GM10266 (cell line): Measurements from ENCODE around the gene CNOT10.

ENCODE experiments used
- DNase-seq: peaks from one replicate; pipeline ENCODE4 v3.0.0; 2012; ENCODE audit errors: extremely low spot score
- TF ChIP-seq, protein P1 (sequence below): IDR thresholded peaks from 2 replicates; pipeline ENCODE4 v1.5.1; 2012; ENCODE audit warnings: mild to moderate bottlenecking, low read depth; ENCODE audit not compliant: control insufficient read depth, insufficient read depth; ENCODE audit errors: missing control alignments

The CNOT10 gene

DNA sequence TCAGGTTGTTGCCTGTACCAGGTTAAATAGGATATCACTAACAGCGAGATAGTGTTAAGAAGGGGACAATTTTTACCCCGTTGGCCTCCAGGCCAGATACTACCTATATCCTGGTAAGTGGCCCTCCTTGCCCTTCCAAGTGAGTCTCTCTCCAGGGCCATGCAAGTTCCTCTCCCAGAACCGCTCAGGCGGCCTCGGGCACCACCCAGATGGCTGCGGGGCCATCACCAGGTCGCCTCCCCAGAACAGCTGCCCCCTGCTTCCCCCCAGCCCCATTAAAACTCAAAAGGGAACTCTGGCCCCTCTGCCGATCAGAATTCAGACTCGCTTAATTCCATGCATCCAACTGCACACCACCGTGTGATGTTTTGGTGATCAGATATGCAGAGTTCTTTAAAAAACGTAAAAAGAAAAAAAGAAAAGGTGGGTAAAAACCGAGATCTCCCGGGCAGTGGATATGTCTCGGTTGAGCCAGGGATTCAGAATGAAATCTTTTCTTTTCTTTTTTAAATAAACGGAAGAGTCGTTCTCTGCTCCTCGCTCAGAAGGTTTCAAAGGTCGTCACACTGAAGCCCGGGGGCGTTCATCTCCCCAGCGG, 131.0 kb downstream of the CNOT10 start:
- DNase-seq, result peak; percentile 30
- TF ChIP-seq, protein P1, sequence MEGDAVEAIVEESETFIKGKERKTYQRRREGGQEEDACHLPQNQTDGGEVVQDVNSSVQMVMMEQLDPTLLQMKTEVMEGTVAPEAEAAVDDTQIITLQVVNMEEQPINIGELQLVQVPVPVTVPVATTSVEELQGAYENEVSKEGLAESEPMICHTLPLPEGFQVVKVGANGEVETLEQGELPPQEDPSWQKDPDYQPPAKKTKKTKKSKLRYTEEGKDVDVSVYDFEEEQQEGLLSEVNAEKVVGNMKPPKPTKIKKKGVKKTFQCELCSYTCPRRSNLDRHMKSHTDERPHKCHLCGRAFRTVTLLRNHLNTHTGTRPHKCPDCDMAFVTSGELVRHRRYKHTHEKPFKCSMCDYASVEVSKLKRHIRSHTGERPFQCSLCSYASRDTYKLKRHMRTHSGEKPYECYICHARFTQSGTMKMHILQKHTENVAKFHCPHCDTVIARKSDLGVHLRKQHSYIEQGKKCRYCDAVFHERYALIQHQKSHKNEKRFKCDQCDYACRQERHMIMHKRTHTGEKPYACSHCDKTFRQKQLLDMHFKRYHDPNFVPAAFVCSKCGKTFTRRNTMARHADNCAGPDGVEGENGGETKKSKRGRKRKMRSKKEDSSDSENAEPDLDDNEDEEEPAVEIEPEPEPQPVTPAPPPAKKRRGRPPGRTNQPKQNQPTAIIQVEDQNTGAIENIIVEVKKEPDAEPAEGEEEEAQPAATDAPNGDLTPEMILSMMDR, result no peak

- TF ChIP-seq, protein P1, result no peak
- DNase-seq, result peak; percentile 66
Measured at GRCh38 chr3:32816439-32817256, 131.7 kb downstream of the CNOT10 start.

DNA sequence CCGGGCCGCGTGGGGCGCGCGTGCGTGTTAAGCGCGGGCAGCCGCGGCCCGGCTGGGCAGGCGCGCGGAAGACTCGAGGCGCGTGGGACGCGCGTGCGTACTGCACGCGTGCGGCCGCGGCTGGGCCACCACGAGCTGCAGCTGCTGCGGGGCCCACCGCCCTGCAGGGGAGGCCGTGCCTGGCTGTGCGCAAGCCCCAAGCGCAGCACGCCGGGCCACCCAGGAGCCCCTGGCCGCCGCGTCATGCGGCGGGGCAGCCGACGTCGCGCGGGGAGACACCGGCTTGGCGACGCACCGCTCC, 132.2 kb downstream of the CNOT10 start:
- DNase-seq, result peak; percentile 55
- TF ChIP-seq, protein P1, result no peak

GRCh38 chr3:32817558-32818228, 132.7 kb downstream of the CNOT10 start, which contains the start of gene TRIM71:
Gene TRIM71 (plus strand): TSS chr3:32817997. CDS start chr3:32818081, 84 bp downstream.
- DNase-seq, result peak; percentile 56
- TF ChIP-seq, protein P1, result no peak

GRCh38 chr3:32818229-32818969, 133.4 kb downstream of the CNOT10 start:
- TF ChIP-seq, protein P1, result no peak
- peak; percentile 51 for DNase-seq

DNA sequence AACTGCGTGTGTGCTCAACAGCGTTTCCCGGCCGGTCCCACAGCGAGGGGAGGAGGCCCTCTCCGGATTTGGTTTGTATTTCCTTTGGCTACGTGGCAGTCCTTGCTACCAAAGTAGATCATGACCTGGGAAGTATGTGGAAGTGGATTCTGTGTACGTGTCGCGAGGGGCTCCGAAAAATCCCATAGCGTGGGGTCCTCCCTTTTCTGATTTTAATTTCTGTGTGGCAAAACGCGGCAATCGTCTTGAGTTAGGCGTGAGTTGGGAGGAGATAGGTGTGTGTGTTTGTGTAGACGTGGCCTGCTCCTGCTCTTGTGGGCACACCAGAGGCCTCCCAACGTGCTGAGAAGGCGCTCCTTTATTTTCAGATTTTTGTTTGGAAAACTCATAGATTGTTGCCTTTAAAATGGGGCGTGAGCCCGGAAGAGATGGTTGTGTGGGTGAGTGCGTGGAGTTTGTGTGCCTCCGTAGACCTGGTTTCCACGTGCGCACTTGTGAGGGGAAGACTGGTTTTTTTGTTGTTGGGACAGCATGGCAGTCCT, 134.1 kb downstream of the CNOT10 start:
- no peak for DNase-seq
- TF ChIP-seq, protein P1, result no peak
